ENCODE data around the gene TRIM66. TPM values are rescaled to one million over a fixed set of nuclear protein-coding genes. Genes with fewer than 3 reads are reported as not detected.

TRIM66 gene
- total and polyA plus RNA-seq, 9 of the 15 experiments (the other 6 are each of a cell fraction or from before 2014, with no cell fraction given): 1.1 to 7.3 (median 4.9) TPM

- TF ChIP-seq RBM39 (optimal IDR thresholded peaks at IDR 0.05; ENCODE audit: low read depth, low read length) (peak; percentile 53), MIER1 (IDR thresholded peaks at IDR 0.05; ENCODE audit: low read depth) (no peak), TAF7 (tag; IDR thresholded peaks at IDR 0.05) (peak; percentile 52)
These were observed at the start of gene TRIM66, which contains the start of gene RPL27A (continued) for GRCh38 chr11:8682303-8683114.

- Histone ChIP-seq H3K79me2 (ENCODE audit: control insufficient read depth, insufficient read depth, low read length) (no peaks in the 10 kb centered on the region), H2AFZ (ENCODE audit: low read depth, low read length) (no peak overlapping the region), H3K9me1 (ENCODE audit: control insufficient read depth, insufficient read depth, low read length) (no peaks in the 10 kb centered on the region), H3K9ac (ENCODE audit: insufficient read depth in 1 of 2, low read depth in 2 of 2, low read length in 2 of 2) (no peak overlapping the region), H3K4me1 (replicated peaks in 1 of 2; ENCODE audit: control insufficient read depth in 2 of 2, insufficient read depth in 2 of 2, low read length in 2 of 2) (peaks cover 7 to 10% of the 10 kb centered on the region in 2 experiments; a peak in 4 of 5 replicates), H3K4me3 (no peak overlapping the region), H3K27me3 (ENCODE audit: control insufficient read depth in 2 of 2, insufficient read depth in 2 of 2, low read length in 2 of 2) (peaks cover 6 to 30% of the 10 kb centered on the region in 2 experiments; a peak in 4 of 5 replicates), H3K27ac (ENCODE audit: extremely low read depth, low read depth, low read length) (no peak overlapping the region), H4K20me1 (replicated peaks; ENCODE audit: control insufficient read depth, insufficient read depth, low read length) (no peaks in the 10 kb centered on the region), H3K36me3 (ENCODE audit: control insufficient read depth, insufficient read depth, low read length) (no peaks in the 10 kb centered on the region), H3K9me3 (replicated peaks; ENCODE audit: control insufficient read depth, insufficient read depth, low read depth, low read length) (no peaks in the 10 kb centered on the region), H3K4me2 (ENCODE audit: insufficient read depth, low read length) (no peak overlapping the region)
- in situ Hi-C loops (cut with MboI): no loop called here
- POLR2A ChIA-PET: no interaction called here
- BruUV-seq (replicated peaks): no TSS peak
- no peak for DNase-seq (ENCODE audit: extremely low read depth in 1 of 4, low spot score in 3 of 4)
- TF ChIP-seq ATF1 (CRISPR knock-in tag; IDR thresholded peaks at IDR 0.05) (no peak), ATF1 (tag; IDR thresholded peaks at IDR 0.05) (peak; percentile 47; the same call in 1 of the 2 replicates), RFX7 (CRISPR knock-in tag; IDR thresholded peaks at IDR 0.05) (no peak)
- intact Hi-C loops (cut with micrococcal nuclease): loop anchor here (10.0 kb wide), 1 partner anchor 127 kb away; no protein-coding TSS in a partner anchor
- FAIRE-seq: no peak
- CTCF ChIA-PET (ENCODE audit: low intra/inter-chr PET ratio): no interaction called here
- 17% methylated on average over 3 of the region's 3 CpGs for WGBS (ENCODE audit: insufficient coverage, low coverage, missing lambda C conversion rate)
- no peak for ATAC-seq
These were observed 49.3 kb upstream of the TRIM66 start for GRCh38 chr11:8731647-8732323.

All from K562 (cell line).